Fibroblast of skin of left biceps (primary cell): ENCODE results near the gene HAUS3.
"Not testable (repeated sequence)": the region's sequence is repeated elsewhere in the genome, so short reads cannot be mapped to it uniquely, and the experiment has no call there.

Experiments used
- DNase-seq, 2 experiments: peaks; one replicate each; pipeline ENCODE4 v3.0.0-alpha.2; 2013; ENCODE audit warnings: low read depth in 2 of 2

HAUS3 gene

GRCh38 chr4:2251795-2252529, 10.0 kb upstream of the HAUS3 start:
- DNase-seq, result no peak

GRCh38 chr4:2251073-2251794, 9.3 kb upstream of the HAUS3 start:
- DNase-seq, result no peak

- DNase-seq, result no peak
These were observed 8.6 kb upstream of the HAUS3 start for GRCh38 chr4:2250357-2251072.

GRCh38 chr4:2249526-2250356, 7.8 kb upstream of the HAUS3 start:
- no peak for DNase-seq

GRCh38 chr4:2248821-2249261, 6.9 kb upstream of the HAUS3 start:
- DNase-seq, result no peak

- no peak for DNase-seq
These were observed 6.3 kb upstream of the HAUS3 start for GRCh38 chr4:2248044-2248780.

GRCh38 chr4:2247128-2248043, 5.5 kb upstream of the HAUS3 start:
- DNase-seq, result no peak

GRCh38 chr4:2246384-2247127, 4.6 kb upstream of the HAUS3 start:
- no peak for DNase-seq

GRCh38 chr4:2245787-2246275, 3.9 kb upstream of the HAUS3 start:
- DNase-seq, result no peak

GRCh38 chr4:2245057-2245786, 3.3 kb upstream of the HAUS3 start:
- DNase-seq, result no peak

GRCh38 chr4:2243681-2244380, 1.9 kb upstream of the HAUS3 start:
- no peak for DNase-seq

GRCh38 chr4:2241003-2241402, 918 bp downstream of the HAUS3 start:
- no peak for DNase-seq

- no peak for DNase-seq
These were observed 4.8 kb downstream of the HAUS3 start for GRCh38 chr4:2236944-2237666.

- DNase-seq, result no peak
These were observed 10.8 kb downstream of the HAUS3 start for GRCh38 chr4:2231082-2231481.

- DNase-seq, result no peak
These were observed 15.7 kb downstream of the HAUS3 start for GRCh38 chr4:2226261-2226660.

- DNase-seq, result no peak
These were observed 19.1 kb downstream of the HAUS3 start for GRCh38 chr4:2222838-2223237.

- not testable (repeated sequence) for DNase-seq
These were observed 20.5 kb downstream of the HAUS3 start for GRCh38 chr4:2221378-2221777.
